Stimulated activated CD8-positive, alpha-beta memory T cell treated with anti-CD3 and anti-CD28 coated beads, Interleukin-2, amount 100 ng/mL, for 48 hours (primary cell): Measurements from ENCODE around the gene WNT3A.

ENCODE experiments used
- DNase-seq, 2 donors: peaks; one replicate each; pipeline ENCODE4 v3.0.0-alpha.2; 2020; ENCODE audit warnings: low read depth in 2 of 2

The WNT3A gene

GRCh38 chr1:227999056-227999930, 7.5 kb upstream of the WNT3A start:
- peak; percentile 42 to 54 for DNase-seq

GRCh38 chr1:228000416-228000815, 6.4 kb upstream of the WNT3A start:
- no peak for DNase-seq

GRCh38 chr1:228000836-228001563, 5.8 kb upstream of the WNT3A start:
- DNase-seq, result no peak

- DNase-seq, result no peak
These were observed 4.9 kb upstream of the WNT3A start for GRCh38 chr1:228001738-228002535.

GRCh38 chr1:228002792-228003191, 4.0 kb upstream of the WNT3A start:
- DNase-seq, result no peak

- DNase-seq, result no peak
These were observed 3.1 kb upstream of the WNT3A start for GRCh38 chr1:228003461-228004330.

GRCh38 chr1:228004331-228004855, 2.4 kb upstream of the WNT3A start:
- DNase-seq, result no peak

GRCh38 chr1:228004856-228005462, 1.8 kb upstream of the WNT3A start:
- no peak for DNase-seq

- no peak for DNase-seq
These were observed 1.2 kb upstream of the WNT3A start for GRCh38 chr1:228005511-228006033.

- no peak for DNase-seq
These were observed 588 bp upstream of the WNT3A start for GRCh38 chr1:228006034-228006785.

- DNase-seq, result no peak
These were observed 427 bp downstream of the WNT3A start for GRCh38 chr1:228007049-228007800.

- DNase-seq, result no peak
These were observed 1.1 kb downstream of the WNT3A start for GRCh38 chr1:228007801-228008341.

- no peak for DNase-seq
These were observed 1.8 kb downstream of the WNT3A start for GRCh38 chr1:228008391-228009115.

- no peak for DNase-seq
These were observed 2.5 kb downstream of the WNT3A start for GRCh38 chr1:228009116-228009827.

GRCh38 chr1:228009828-228010775, 3.3 kb downstream of the WNT3A start:
- DNase-seq, result no peak

GRCh38 chr1:228010921-228011320, 4.1 kb downstream of the WNT3A start:
- DNase-seq, result no peak
